Trophoblast cell (in vitro differentiated cells and primary cell): ENCODE measurements around the gene SEC14L3.

Source experiments
- DNase-seq, 2 donors: peaks; one replicate each; pipeline ENCODE4 v3.0.0-alpha.2; 2016
- H2AFZ ChIP-seq: 2 replicates; pipeline ENCODE4 v1.6.1; 2013; ENCODE audit warnings: low read length, moderate library complexity, mild to moderate bottlenecking; ENCODE audit not compliant: insufficient read depth, poor library complexity
- H2AK5ac ChIP-seq: 2 replicates; pipeline ENCODE4 v1.6.1; 2013; ENCODE audit warnings: mild to moderate bottlenecking, low read length
- H2BK120ac ChIP-seq: 2 replicates; pipeline ENCODE4 v1.6.1; 2013; ENCODE audit warnings: low read length, mild to moderate bottlenecking, moderate library complexity; ENCODE audit not compliant: insufficient read depth, poor library complexity
- H2BK12ac ChIP-seq: 2 replicates; pipeline ENCODE4 v1.6.1; 2013; ENCODE audit warnings: mild to moderate bottlenecking, low read length, moderate library complexity
- H2BK5ac ChIP-seq: 2 replicates; pipeline ENCODE4 v1.6.1; 2013; ENCODE audit warnings: low read length, low read depth, moderate library complexity, mild to moderate bottlenecking; ENCODE audit not compliant: poor library complexity
- H3K14ac ChIP-seq: 2 replicates; pipeline ENCODE4 v1.6.1; 2013; ENCODE audit warnings: mild to moderate bottlenecking, low read length
- H3K18ac ChIP-seq: 2 replicates; pipeline ENCODE4 v1.6.1; 2013; ENCODE audit warnings: mild to moderate bottlenecking, low read length
- H3K23ac ChIP-seq: 2 replicates; pipeline ENCODE4 v1.6.1; 2013; ENCODE audit warnings: low read length
- H3K27ac ChIP-seq: 2 replicates; pipeline ENCODE4 v1.5.1; 2013; ENCODE audit warnings: low read depth, mild to moderate bottlenecking, inconsistent platforms, low read length, moderate library complexity
- H3K27me3 ChIP-seq: 2 replicates; pipeline ENCODE4 v1.6.1; 2013; ENCODE audit warnings: inconsistent platforms, mild to moderate bottlenecking, low read length, moderate library complexity; ENCODE audit not compliant: insufficient read depth
- H3K36me3 ChIP-seq, 2 experiments: 1 replicate in 1 of 2; 2 replicates in 1 of 2; pipeline ENCODE4 v1.6.1; 2013; ENCODE audit warnings: low read length in 2 of 2, mild to moderate bottlenecking in 2 of 2, moderate library complexity in 1 of 2; ENCODE audit not compliant: insufficient read depth in 2 of 2, control insufficient read depth in 1 of 2
- H3K4ac ChIP-seq: 2 replicates; pipeline ENCODE4 v1.6.1; 2013; ENCODE audit warnings: low read depth, mild to moderate bottlenecking, low read length, moderate library complexity
- H3K4me1 ChIP-seq, 2 experiments: 1 replicate in 1 of 2; 2 replicates in 1 of 2; pipeline ENCODE4 v1.6.1; 2013; ENCODE audit warnings: low read length in 2 of 2, mild to moderate bottlenecking in 2 of 2, moderate library complexity in 1 of 2; ENCODE audit not compliant: insufficient read depth in 2 of 2, control insufficient read depth in 1 of 2
- H3K4me2 ChIP-seq: 2 replicates; pipeline ENCODE4 v1.6.1; 2013; ENCODE audit warnings: inconsistent platforms, mild to moderate bottlenecking, low read length, moderate library complexity
- H3K4me3 ChIP-seq: 2 replicates; pipeline ENCODE4 v1.5.1; 2013; ENCODE audit warnings: mild to moderate bottlenecking, low read depth, low read length, inconsistent platforms
- H3K79me1 ChIP-seq: one replicate; pipeline ENCODE4 v1.6.1; 2013; ENCODE audit warnings: low read length
- H3K79me2 ChIP-seq: 2 replicates; pipeline ENCODE4 v1.6.1; 2013; ENCODE audit warnings: low read length, mild to moderate bottlenecking; ENCODE audit not compliant: control insufficient read depth, insufficient read depth, poor library complexity
- H3K9ac ChIP-seq: 2 replicates; pipeline ENCODE4 v1.6.1; 2013; ENCODE audit warnings: mild to moderate bottlenecking, low read length
- H3K9me3 ChIP-seq: 2 replicates; pipeline ENCODE4 v1.6.1; 2013; ENCODE audit warnings: low read depth, mild to moderate bottlenecking, control low read depth, inconsistent platforms, low read length; ENCODE audit not compliant: insufficient read depth
- H4K12ac ChIP-seq: 2 replicates; pipeline ENCODE4 v1.6.1; 2013; ENCODE audit warnings: low read depth, mild to moderate bottlenecking, low read length, moderate library complexity
- H4K8ac ChIP-seq: 2 replicates; pipeline ENCODE4 v1.6.1; 2013; ENCODE audit warnings: low read depth, mild to moderate bottlenecking, low read length, moderate library complexity
- H4K91ac ChIP-seq: one replicate; pipeline ENCODE4 v1.6.1; 2013; ENCODE audit warnings: low read depth, mild to moderate bottlenecking, low read length, moderate library complexity
- WGBS: extraction: QIAGEN DNeasy Blood & Tissue Kit; methylation state at CpG from one replicate; pipeline ENCODE4 v1.1.7; 2013; ENCODE audit warnings: missing lambda C conversion rate; ENCODE audit not compliant: insufficient read length, insufficient coverage; ENCODE audit errors: extremely low coverage; 5-methylcytosine and 5-hydroxymethylcytosine counted together

SEC14L3 gene

GRCh38 chr22:30424534-30425326, 47.1 kb downstream of the SEC14L3 start:
- H3K4me2 ChIP-seq = peak overlapping the region; percentile 61
- peaks cover 7 to 8% of the 10 kb centered on the region in 2 experiments for H3K36me3 ChIP-seq
- H2AFZ ChIP-seq = peak overlapping the region; percentile 43
- H3K9me3 ChIP-seq = peaks cover 4% of the 10 kb centered on the region
- peak overlapping the region; percentile 15 for H3K14ac ChIP-seq
- H4K91ac ChIP-seq = peak overlapping the region; percentile 34
- H3K27ac ChIP-seq = peak overlapping the region; percentile 57
- H3K9ac ChIP-seq = no peak overlapping the region
- H2AK5ac ChIP-seq = peak overlapping the region; percentile 15
- DNase-seq = no peak
- no peaks in the 10 kb centered on the region for H3K27me3 ChIP-seq
- H2BK12ac ChIP-seq = peak overlapping the region; percentile 44
- H2BK5ac ChIP-seq = no peak overlapping the region
- peak overlapping the region; percentile 13 for H2BK120ac ChIP-seq
- no peak overlapping the region for H3K4ac ChIP-seq
- H3K79me2 ChIP-seq = peaks cover 8% of the 10 kb centered on the region
- peaks cover 15% of the 10 kb centered on the region for H3K79me1 ChIP-seq
- H3K23ac ChIP-seq = no peak overlapping the region
- no peak overlapping the region for H4K12ac ChIP-seq
- no CpG with 5 or more reads among the region's 20 CpGs for WGBS
- peaks cover 10 to 28% of the 10 kb centered on the region in 2 experiments for H3K4me1 ChIP-seq
- peak overlapping the region; percentile 68 for H4K8ac ChIP-seq
- no peak overlapping the region for H3K4me3 ChIP-seq
- H3K18ac ChIP-seq = peak overlapping the region; percentile 2

GRCh38 chr22:30423959-30424533, 47.8 kb downstream of the SEC14L3 start:
- peak overlapping the region; percentile 48 for H3K4me3 ChIP-seq
- no peak overlapping the region for H2AK5ac ChIP-seq
- no peak overlapping the region for H3K4ac ChIP-seq
- no peak overlapping the region for H3K9ac ChIP-seq
- peak overlapping the region; percentile 61 for H3K4me2 ChIP-seq
- H2AFZ ChIP-seq = no peak overlapping the region
- no peak overlapping the region for H2BK5ac ChIP-seq
- H3K79me2 ChIP-seq = peaks cover 8% of the 10 kb centered on the region
- H4K91ac ChIP-seq = no peak overlapping the region
- peaks cover 10 to 28% of the 10 kb centered on the region in 2 experiments for H3K4me1 ChIP-seq
- peaks cover 7 to 8% of the 10 kb centered on the region in 2 experiments for H3K36me3 ChIP-seq
- peak overlapping the region; percentile 57 for H3K27ac ChIP-seq
- WGBS = no CpG with 5 or more reads among the region's 31 CpGs
- no peak overlapping the region for H2BK12ac ChIP-seq
- H2BK120ac ChIP-seq = no peak overlapping the region
- H3K14ac ChIP-seq = no peak overlapping the region
- H3K18ac ChIP-seq = no peak overlapping the region
- peaks cover 15% of the 10 kb centered on the region for H3K79me1 ChIP-seq
- no peak overlapping the region for H3K23ac ChIP-seq
- H4K8ac ChIP-seq = peak overlapping the region; percentile 68
- DNase-seq = peak; percentile 100
- H4K12ac ChIP-seq = no peak overlapping the region
- H3K27me3 ChIP-seq = no peaks in the 10 kb centered on the region
- H3K9me3 ChIP-seq = peaks cover 4% of the 10 kb centered on the region

GRCh38 chr22:30423301-30423958, 48.4 kb downstream of the SEC14L3 start:
- WGBS = no CpG with 5 or more reads among the region's 45 CpGs
- DNase-seq = peak in 1 of 2 donors; percentile 49
- H4K91ac ChIP-seq = peak overlapping the region; percentile 94

More at GRCh38 chr22:30423301-30423958, 48.4 kb downstream of the SEC14L3 start:
- Histone ChIP-seq H2BK12ac (peak overlapping the region; percentile 37), H3K18ac (peak overlapping the region; percentile 60), H4K8ac (peak overlapping the region; percentile 93), H3K79me1 (peaks cover 15% of the 10 kb centered on the region), H3K27ac (peak overlapping the region; percentile 89), H3K79me2 (peaks cover 8% of the 10 kb centered on the region), H3K23ac (no peak overlapping the region), H3K4me3 (peak overlapping the region; percentile 75), H2AK5ac (peak overlapping the region; percentile 59), H2BK120ac (peak overlapping the region; percentile 54), H3K4me2 (peak overlapping the region; percentile 76), H3K9ac (peak overlapping the region; percentile 73), H3K4ac (peak overlapping the region; percentile 53), H2AFZ (peak overlapping the region; percentile 53), H2BK5ac (peak overlapping the region; percentile 68), H3K14ac (peak overlapping the region; percentile 87), H3K27me3 (no peaks in the 10 kb centered on the region), H3K9me3 (peaks cover 4% of the 10 kb centered on the region), H3K36me3 (peaks cover 3 to 4% of the 10 kb centered on the region in 2 experiments), H3K4me1 (peaks cover 10 to 28% of the 10 kb centered on the region in 2 experiments), H4K12ac (peak overlapping the region; percentile 81)
